Activated CD8-positive, alpha-beta T cell treated with anti-CD3 and anti-CD28 coated beads for 36 hours (primary cell): ENCODE measurements around the gene MAP3K1. TPM values are rescaled to one million over a fixed set of nuclear protein-coding genes. Genes with fewer than 3 reads are reported as not detected.

Experiments
- ATAC-seq: fragments of 200-7000 bp; cut with Tn5 transposase; one replicate; pipeline ENCODE4 v1.10.0; 2021; ENCODE audit warnings: mild to moderate bottlenecking, moderate library complexity
- CTCF ChIA-PET: fragments of 350-600 bp; sonication (Branson Sonifier 250); formaldehyde crosslinking; loops from one replicate; lab custom pipeline; 2021; ENCODE audit warnings: antibody characterized with exemption; lab: Charles Lee
- POLR2A ChIA-PET: fragments of 350-600 bp; sonication (Branson Sonifier 250); formaldehyde crosslinking; loops from one replicate; lab custom pipeline; 2021; ENCODE audit warnings: antibody characterized with exemption; lab: Charles Lee
- DNase-seq: peaks from one replicate; pipeline ENCODE4 v3.0.0-alpha.2; 2020
- H3K27ac Mint-ChIP-seq: one replicate; pipeline ENCODE4 v1.8.0; 2021; ENCODE audit warnings: mild to moderate bottlenecking, mixed read lengths
- H3K27me3 Mint-ChIP-seq: one replicate; pipeline ENCODE4 v1.8.0; 2021; ENCODE audit warnings: mixed read lengths
- H3K36me3 Mint-ChIP-seq: one replicate; pipeline ENCODE4 v1.8.0; 2021; ENCODE audit warnings: low read depth, mixed read lengths
- H3K4me1 Mint-ChIP-seq: one replicate; pipeline ENCODE4 v1.8.0; 2021; ENCODE audit warnings: low read depth, mixed read lengths
- H3K4me3 Mint-ChIP-seq: one replicate; pipeline ENCODE4 v1.8.0; 2021; ENCODE audit warnings: mild to moderate bottlenecking, moderate library complexity, mixed read lengths
- H3K9me3 Mint-ChIP-seq: one replicate; pipeline ENCODE4 v1.8.0; 2021; ENCODE audit warnings: mixed read lengths
- intact Hi-C: fragments of 100-400 bp; cut with micrococcal nuclease; formaldehyde crosslinking; loops from one replicate; pipeline ENCODE4 v1.10.0; 2022
- total RNA-seq, 2 experiments: library from RNA; stranded (reverse); gene quantifications; one replicate each; pipeline ENCODE4 v1.2.3, GENCODE V29; 2021
- TF ChIP-seq, protein P1 (sequence below): fragments of 200-600 bp; IDR thresholded peaks from one replicate; pipeline ENCODE4 v1.8.0; 2022; ENCODE audit warnings: antibody characterized with exemption, mild to moderate bottlenecking

Gene MAP3K1
- total RNA-seq, 2 experiments from 2014 or later = 16.9 to 17.0 TPM

DNA sequence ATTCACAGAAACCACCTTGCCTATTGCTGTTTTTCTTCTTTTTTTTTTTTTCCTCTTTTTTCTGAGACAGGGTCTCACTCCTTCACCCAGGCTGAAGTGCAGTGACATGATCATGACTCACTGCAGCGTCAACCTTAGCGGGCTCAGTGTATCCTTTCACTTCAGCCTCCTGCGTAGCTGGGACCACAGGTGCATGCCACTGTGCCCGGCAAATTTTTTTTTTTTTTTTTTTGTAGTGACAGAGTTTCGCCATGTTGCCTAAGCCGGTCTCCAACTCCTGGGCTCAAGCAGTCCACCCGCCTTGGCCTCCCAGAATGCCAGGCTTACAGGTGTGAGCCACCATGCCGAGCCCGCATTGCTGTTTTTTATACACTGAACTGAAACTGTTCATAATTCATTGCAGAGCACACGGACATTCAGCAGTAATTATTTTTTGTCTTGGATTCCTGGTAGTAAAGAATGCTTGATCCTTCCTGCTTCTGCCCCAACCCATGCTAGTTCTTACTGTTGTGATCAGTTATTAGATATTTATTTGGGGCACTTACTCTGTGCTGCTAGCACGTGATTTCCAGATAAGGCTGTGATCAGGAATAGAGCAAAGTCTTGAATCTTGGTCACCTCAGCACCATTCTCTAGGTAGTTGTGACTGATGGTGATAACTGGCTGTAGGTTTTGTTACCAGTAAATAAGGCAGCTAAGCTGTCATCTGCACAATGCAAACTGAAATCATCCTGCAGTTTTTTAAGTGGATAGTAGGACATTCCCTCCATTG lies 14.0 kb downstream of the MAP3K1 start:
- POLR2A ChIA-PET = no interaction called here
- TF ChIP-seq, protein P1, sequence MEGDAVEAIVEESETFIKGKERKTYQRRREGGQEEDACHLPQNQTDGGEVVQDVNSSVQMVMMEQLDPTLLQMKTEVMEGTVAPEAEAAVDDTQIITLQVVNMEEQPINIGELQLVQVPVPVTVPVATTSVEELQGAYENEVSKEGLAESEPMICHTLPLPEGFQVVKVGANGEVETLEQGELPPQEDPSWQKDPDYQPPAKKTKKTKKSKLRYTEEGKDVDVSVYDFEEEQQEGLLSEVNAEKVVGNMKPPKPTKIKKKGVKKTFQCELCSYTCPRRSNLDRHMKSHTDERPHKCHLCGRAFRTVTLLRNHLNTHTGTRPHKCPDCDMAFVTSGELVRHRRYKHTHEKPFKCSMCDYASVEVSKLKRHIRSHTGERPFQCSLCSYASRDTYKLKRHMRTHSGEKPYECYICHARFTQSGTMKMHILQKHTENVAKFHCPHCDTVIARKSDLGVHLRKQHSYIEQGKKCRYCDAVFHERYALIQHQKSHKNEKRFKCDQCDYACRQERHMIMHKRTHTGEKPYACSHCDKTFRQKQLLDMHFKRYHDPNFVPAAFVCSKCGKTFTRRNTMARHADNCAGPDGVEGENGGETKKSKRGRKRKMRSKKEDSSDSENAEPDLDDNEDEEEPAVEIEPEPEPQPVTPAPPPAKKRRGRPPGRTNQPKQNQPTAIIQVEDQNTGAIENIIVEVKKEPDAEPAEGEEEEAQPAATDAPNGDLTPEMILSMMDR = no peak
- Mint-ChIP-seq H3K27me3 (no peaks in the 10 kb centered on the region), H3K4me1 (peaks cover 82% of the 10 kb centered on the region), H3K4me3 (peak overlapping the region; percentile 54), H3K9me3 (no peaks in the 10 kb centered on the region), H3K27ac (peak overlapping the region; percentile 82), H3K36me3 (no peaks in the 10 kb centered on the region)
- peak; percentile 86 for ATAC-seq
- peak; percentile 73 for DNase-seq
- intact Hi-C loops = no loop called here
- CTCF ChIA-PET = interaction anchor here (0.8 to 1.6 kb wide), 3 partner anchors 9 to 558 kb away, joined by 3 to 6 read pairs (median 3); no protein-coding TSS in a partner anchor

DNA sequence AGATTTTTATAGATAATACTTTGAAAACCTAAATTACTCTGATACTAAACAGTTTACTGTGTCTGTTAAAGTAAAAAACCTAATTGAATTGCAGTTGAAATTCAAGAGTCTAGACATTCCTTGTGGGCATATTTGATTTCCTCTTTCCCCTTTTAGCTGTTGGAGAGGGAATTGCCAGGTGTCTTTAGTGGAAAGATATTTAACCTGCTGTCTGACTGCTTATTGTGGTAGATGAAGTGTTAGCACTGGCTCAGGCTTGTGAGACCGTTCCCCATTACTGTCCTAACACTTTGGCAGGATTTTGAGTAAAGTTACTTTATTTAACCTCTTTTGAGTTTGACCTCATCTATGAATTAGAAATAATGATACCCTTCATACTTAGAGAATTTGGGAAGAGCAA lies 16.4 kb downstream of the MAP3K1 start:
- TF ChIP-seq, protein P1 = no peak
- Mint-ChIP-seq H3K9me3 (no peaks in the 10 kb centered on the region), H3K27me3 (no peaks in the 10 kb centered on the region), H3K4me1 (peaks cover 83% of the 10 kb centered on the region), H3K36me3 (no peaks in the 10 kb centered on the region), H3K27ac (no peak overlapping the region), H3K4me3 (no peak overlapping the region)
- ChIA-PET POLR2A (no interaction called here), CTCF (interaction anchor here (1.1 to 1.2 kb wide), 2 partner anchors 10 to 13 kb away, joined by 3 to 4 read pairs; no protein-coding TSS in a partner anchor)
- ATAC-seq (no peak), DNase-seq (no peak)
- intact Hi-C loops = no loop called here

DNA sequence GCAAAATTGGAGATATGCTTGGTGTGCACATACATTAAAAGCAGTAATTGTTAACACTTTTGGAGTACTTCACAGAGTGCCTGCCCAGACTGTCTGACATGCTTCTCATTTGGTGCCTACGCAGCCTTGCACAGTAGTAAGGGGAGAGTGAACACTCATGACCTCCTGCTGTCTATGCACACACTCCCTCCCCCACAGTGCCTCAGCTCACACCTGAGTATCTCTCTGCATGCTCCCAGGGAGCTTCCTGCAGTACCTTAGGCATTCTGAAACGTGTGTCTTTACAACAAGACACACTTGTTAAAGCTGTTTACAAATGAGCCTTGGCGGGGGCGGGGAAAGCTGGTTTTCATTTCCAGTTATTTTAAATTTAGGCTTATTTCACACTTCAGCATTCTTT lies 18.0 kb downstream of the MAP3K1 start:
- TF ChIP-seq, protein P1 = no peak
- CTCF ChIA-PET = interaction anchor here (1.0 to 1.9 kb wide), 2 partner anchors 9 to 562 kb away, joined by 3 to 12 read pairs; no protein-coding TSS in a partner anchor
- intact Hi-C loops = no loop called here
- peak; percentile 46 for ATAC-seq
- H3K9me3 Mint-ChIP-seq = no peaks in the 10 kb centered on the region
- H3K36me3 Mint-ChIP-seq = no peaks in the 10 kb centered on the region
- H3K27me3 Mint-ChIP-seq = no peaks in the 10 kb centered on the region
- peak; percentile 27 for DNase-seq
- POLR2A ChIA-PET = no interaction called here
- H3K4me3 Mint-ChIP-seq = no peak overlapping the region
- H3K27ac Mint-ChIP-seq = no peak overlapping the region
- peaks cover 83% of the 10 kb centered on the region for H3K4me1 Mint-ChIP-seq

DNA sequence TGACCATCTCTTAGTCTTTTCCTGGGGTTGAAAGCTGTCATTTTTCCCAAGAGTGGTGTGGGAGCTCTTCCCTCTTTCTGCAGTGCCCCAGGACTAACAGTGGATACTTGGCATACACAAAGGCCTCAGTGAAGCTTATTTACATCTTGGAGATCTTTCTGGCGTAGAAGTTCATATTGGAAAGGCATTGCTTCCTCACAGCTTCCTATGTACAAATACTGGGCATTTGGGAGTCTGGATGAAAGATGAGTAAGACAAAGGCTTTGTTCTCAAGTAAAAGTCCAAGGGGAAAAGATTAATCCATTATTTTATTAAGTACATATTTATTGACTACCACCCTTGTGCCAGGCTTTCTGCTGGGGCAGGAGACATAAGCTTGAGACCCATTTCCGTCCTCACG lies 22.0 kb downstream of the MAP3K1 start:
- no peak overlapping the region for H3K4me3 Mint-ChIP-seq
- POLR2A ChIA-PET = interaction anchor here (2.0 kb wide), 1 partner anchor 566 kb away, joined by 5 read pairs; no protein-coding TSS in a partner anchor
- no peaks in the 10 kb centered on the region for H3K27me3 Mint-ChIP-seq
- no peak overlapping the region for H3K27ac Mint-ChIP-seq
- ATAC-seq = no peak
- TF ChIP-seq, protein P1 = no peak
- no peaks in the 10 kb centered on the region for H3K36me3 Mint-ChIP-seq
- DNase-seq = no peak
- CTCF ChIA-PET = interaction anchor here (0.6 to 4.0 kb wide), 27 partner anchors 9 to 901 kb away, joined by 3 to 88 read pairs (median 6); no protein-coding TSS in a partner anchor
- H3K4me1 Mint-ChIP-seq = peaks cover 63% of the 10 kb centered on the region
- intact Hi-C loops = no loop called here
- H3K9me3 Mint-ChIP-seq = no peaks in the 10 kb centered on the region

DNA sequence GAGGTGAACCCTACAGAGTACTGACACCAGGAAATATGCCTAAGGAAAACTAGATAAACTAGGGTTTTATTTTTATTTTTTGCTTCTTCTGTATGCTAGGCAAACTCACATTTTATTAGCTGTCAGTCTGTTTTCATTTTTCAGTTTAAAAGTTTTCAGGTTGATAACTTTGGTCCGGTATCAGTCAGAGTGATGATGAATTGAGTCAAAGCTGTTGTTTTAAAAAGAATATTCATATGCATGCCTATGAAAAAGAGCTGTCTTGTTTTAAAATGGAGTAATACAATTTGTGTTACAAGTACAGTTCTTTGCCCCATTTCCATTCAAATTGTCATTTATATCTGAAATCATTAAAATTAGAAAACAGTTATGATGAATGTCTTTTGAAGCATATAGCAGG lies 22.6 kb downstream of the MAP3K1 start:
- ChIA-PET CTCF (interaction anchor here (0.6 to 4.0 kb wide), 47 partner anchors 9 to 902 kb away, joined by 3 to 88 read pairs (median 5); no protein-coding TSS in a partner anchor), POLR2A (interaction anchor here (2.0 kb wide), 1 partner anchor 567 kb away, joined by 5 read pairs; no protein-coding TSS in a partner anchor)
- H3K36me3 Mint-ChIP-seq = no peaks in the 10 kb centered on the region
- no peaks in the 10 kb centered on the region for H3K9me3 Mint-ChIP-seq
- TF ChIP-seq, protein P1 = no peak
- H3K27me3 Mint-ChIP-seq = no peaks in the 10 kb centered on the region
- H3K27ac Mint-ChIP-seq = no peak overlapping the region
- ATAC-seq = no peak
- H3K4me1 Mint-ChIP-seq = peaks cover 61% of the 10 kb centered on the region
- no peak for DNase-seq
- no peak overlapping the region for H3K4me3 Mint-ChIP-seq
- intact Hi-C loops = loop anchor here (1.0 kb wide), 1 partner anchor 568 kb away; no protein-coding TSS in a partner anchor
